PC-3 (cell line): Measurements from ENCODE around the gene R3HDM2. TPM values are rescaled to one million over a fixed set of nuclear protein-coding genes. Genes with fewer than 3 reads are reported as not detected.

ENCODE experiments used
- ATAC-seq: fragments of 200-7000 bp; cut with Tn5 transposase; 2 replicates; pipeline ENCODE4 v1.9.1; 2020; ENCODE audit warnings: mild to moderate bottlenecking, moderate library complexity
- BruUV-seq: library from RNA; stranded (reverse); fragments of 400-500 nt; replicated peaks from 2 replicates; lab custom pipeline; 2021; lab: Mats Ljungman, UMichigan
- CTCF ChIA-PET: fragments of 300-600 bp; sonication (Branson Sonifier 250); formaldehyde crosslinking; loops from one replicate; lab custom pipeline; 2022; ENCODE audit warnings: antibody characterized with exemption; lab: Charles Lee
- POLR2A ChIA-PET: fragments of 300-600 bp; sonication (Branson Sonifier 250); formaldehyde crosslinking; loops from one replicate; lab custom pipeline; 2022; ENCODE audit warnings: antibody characterized with exemption; ENCODE audit not compliant: unreplicated experiment; lab: Charles Lee
- DNase-seq: peaks from one replicate; pipeline ENCODE4 v3.0.0-alpha.2; 2015
- H2AFZ ChIP-seq: fragments of 300-600 bp; sonication (generic); 2 replicates; pipeline ENCODE4 v1.6.0; 2016; ENCODE audit warnings: antibody characterized with exemption, low read length
- H3F3A ChIP-seq: fragments of 300-600 bp; sonication (generic); one replicate; pipeline ENCODE4 v1.6.0; 2017; ENCODE audit warnings: antibody characterized with exemption, low read length, control low read depth, mild to moderate bottlenecking; ENCODE audit not compliant: unreplicated experiment
- H3K27ac ChIP-seq: fragments of 300-600 bp; sonication (generic); 2 replicates; pipeline ENCODE4 v1.5.1; 2016; ENCODE audit warnings: mild to moderate bottlenecking, low read length
- H3K27me3 ChIP-seq: fragments of 300-600 bp; sonication (generic); 2 replicates; pipeline ENCODE4 v1.6.1; 2016; ENCODE audit warnings: low read length, mixed read lengths
- H3K36me3 ChIP-seq: fragments of 300-600 bp; sonication (generic); 2 replicates; pipeline ENCODE4 v1.6.1; 2016; ENCODE audit warnings: low read depth, mixed run types, low read length, mixed read lengths
- H3K4me1 ChIP-seq: fragments of 300-600 bp; sonication (generic); 2 replicates; pipeline ENCODE4 v1.5.1; 2016; ENCODE audit warnings: low read length; ENCODE audit not compliant: insufficient read depth
- H3K4me2 ChIP-seq: fragments of 300-600 bp; sonication (generic); 2 replicates; pipeline ENCODE4 v1.6.0; 2016; ENCODE audit warnings: low read length
- H3K4me3 ChIP-seq: fragments of 300-600 bp; sonication (generic); 2 replicates; pipeline ENCODE4 v1.5.1; 2016; ENCODE audit warnings: mild to moderate bottlenecking, low read length, mixed read lengths
- H3K79me2 ChIP-seq: fragments of 300-600 bp; sonication (generic); 2 replicates; pipeline ENCODE4 v1.6.1; 2017; ENCODE audit warnings: low read length, mixed read lengths
- H3K9ac ChIP-seq: fragments of 300-600 bp; sonication (generic); 2 replicates; pipeline ENCODE4 v1.6.0; 2016; ENCODE audit warnings: mild to moderate bottlenecking, low read length
- H3K9me2 ChIP-seq: fragments of 300-600 bp; sonication (generic); replicated peaks from 2 replicates; pipeline ENCODE4 v1.6.1; 2016; ENCODE audit warnings: mixed run types, low read length, mixed read lengths
- H3K9me3 ChIP-seq: fragments of 300-600 bp; sonication (generic); 2 replicates; pipeline ENCODE4 v1.6.1; 2016; ENCODE audit warnings: low read length, mixed read lengths
- H4K20me1 ChIP-seq: fragments of 300-600 bp; sonication (generic); 2 replicates; pipeline ENCODE4 v1.6.1; 2016; ENCODE audit warnings: low read length, mixed read lengths
- CTCF ChIP-seq: fragments of 300-600 bp; sonication (generic); conservative IDR thresholded peaks from 2 replicates; pipeline ENCODE4 v1.5.1; 2017; ENCODE audit warnings: antibody characterized with exemption, low read depth, mild to moderate bottlenecking, low read length
- EZH2 ChIP-seq: fragments of 300-600 bp; sonication (generic); IDR thresholded peaks from one replicate; pipeline ENCODE4 v1.6.1; 2017; ENCODE audit warnings: antibody characterized with exemption, mild to moderate bottlenecking, low read length; ENCODE audit not compliant: unreplicated experiment
- EZH2phosphoT487 ChIP-seq: fragments of 300-600 bp; sonication (generic); IDR thresholded peaks from 2 replicates; pipeline ENCODE4 v1.6.1; 2018; ENCODE audit warnings: mild to moderate bottlenecking, antibody characterized with exemption, low read length, borderline replicate concordance
- intact Hi-C: fragments of 100-400 bp; cut with micrococcal nuclease; formaldehyde crosslinking; loops from 2 replicates; pipeline ENCODE4 v1.9.0; 2023
- total RNA-seq: library from RNA; depleted of rRNA; stranded (reverse); fragments of >200 nt; gene quantifications from 2 replicates; pipeline ENCODE4 v1.2.3, GENCODE V29; 2014

R3HDM2 gene
- total RNA-seq, 1 experiment from 2014 or later: 14.0 TPM

DNA sequence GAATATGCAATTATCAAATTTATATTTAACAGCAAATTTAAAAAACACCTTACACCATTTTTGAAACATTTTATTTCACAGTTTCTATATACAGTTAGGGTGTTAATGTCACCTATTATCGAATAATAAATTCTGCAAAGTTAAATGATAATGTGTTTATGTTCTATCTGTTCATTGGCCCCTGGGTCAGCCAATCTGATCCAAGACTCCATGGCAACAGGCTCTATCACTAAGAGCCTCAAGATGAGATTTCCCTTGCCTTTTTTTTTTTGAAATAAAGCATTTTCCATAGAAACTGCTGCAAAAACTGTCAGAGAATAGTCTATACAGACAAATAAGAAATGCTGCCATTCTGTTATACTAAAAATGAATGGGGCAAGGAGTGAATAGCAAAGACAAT lies 96.6 kb downstream of the R3HDM2 start:
- ChIA-PET POLR2A (no interaction called here), CTCF (no interaction called here)
- intact Hi-C loops: no loop called here
- Histone ChIP-seq H3K9me3 (no peaks in the 10 kb centered on the region), H4K20me1 (no peaks in the 10 kb centered on the region), H3K27me3 (no peaks in the 10 kb centered on the region), H3K9me2 (no peaks in the 10 kb centered on the region), H2AFZ (no peak overlapping the region), H3F3A (no peaks in the 10 kb centered on the region), H3K4me3 (no peak overlapping the region), H3K36me3 (0 out of 2 replicates have a peak, but pooled peaks cover 8% of the 10 kb centered on the region), H3K4me2 (no peak overlapping the region), H3K9ac (no peak overlapping the region), H3K79me2 (no peaks in the 10 kb centered on the region), H3K4me1 (peaks cover 11% of the 10 kb centered on the region), H3K27ac (no peak overlapping the region)
- ATAC-seq (no peak), DNase-seq (no peak)
- TF ChIP-seq EZH2 (no peak), CTCF (no peak), EZH2phosphoT487 (no peak)
- no TSS peak for BruUV-seq

DNA sequence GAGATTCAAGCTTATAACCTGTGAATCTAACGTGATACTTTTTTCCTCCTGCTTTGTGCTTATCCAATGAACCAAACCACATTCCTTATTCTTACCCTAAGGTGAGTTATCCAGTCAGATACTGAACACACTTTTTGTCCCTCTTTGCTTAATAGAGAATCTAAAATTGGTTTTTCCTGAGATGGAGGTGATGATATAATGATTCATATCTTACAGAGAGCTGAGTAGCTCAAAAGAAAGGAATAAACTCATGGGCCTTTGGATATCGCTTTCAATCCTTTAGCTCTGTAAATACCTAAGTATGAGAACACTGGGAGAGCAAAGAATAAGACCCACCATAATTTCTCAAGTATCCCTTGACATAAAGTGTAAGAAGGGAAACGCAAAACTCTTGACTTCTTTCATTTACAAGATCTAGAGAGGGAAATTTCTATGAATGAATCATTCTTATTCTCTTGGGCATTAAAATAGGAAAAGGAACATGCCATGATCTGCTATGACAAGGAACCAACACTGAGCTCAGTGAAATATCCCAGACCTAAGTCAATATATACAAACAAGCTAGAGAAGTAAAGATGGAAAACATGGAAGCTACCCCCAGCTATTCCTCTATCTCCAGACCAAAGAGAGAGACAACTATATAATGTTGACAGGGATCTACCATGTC lies 98.1 kb downstream of the R3HDM2 start:
- Histone ChIP-seq H2AFZ (no peak overlapping the region), H3K27ac (peak overlapping the region; percentile 31), H3K27me3 (no peaks in the 10 kb centered on the region), H3K9ac (no peak overlapping the region), H3K36me3 (0 out of 2 replicates have a peak, but pooled peaks cover 9% of the 10 kb centered on the region), H3K9me2 (no peaks in the 10 kb centered on the region), H3K4me1 (peaks cover 11% of the 10 kb centered on the region), H3K4me3 (no peak overlapping the region), H3F3A (no peaks in the 10 kb centered on the region), H3K9me3 (no peaks in the 10 kb centered on the region), H3K79me2 (no peaks in the 10 kb centered on the region), H4K20me1 (no peaks in the 10 kb centered on the region), H3K4me2 (peak overlapping the region; percentile 4)
- TF ChIP-seq CTCF: no peak
- no peak for TF ChIP-seq EZH2
- no peak for TF ChIP-seq EZH2phosphoT487
- DNase-seq (peak; percentile 67), ATAC-seq (peak; percentile 81)
- BruUV-seq: no TSS peak
- CTCF ChIA-PET: interaction anchor here (0.6 to 1.3 kb wide), 2 partner anchors 14 to 120 kb away, joined by 3 to 4 read pairs; no protein-coding TSS in a partner anchor
- POLR2A ChIA-PET: interaction anchor here (0.6 kb wide), 2 partner anchors 8 to 186 kb away, joined by 4 to 5 read pairs; no protein-coding TSS in a partner anchor
- intact Hi-C loops: no loop called here

- no TSS peak for BruUV-seq
- POLR2A ChIA-PET: no interaction called here
- Histone ChIP-seq H3K9ac (no peak overlapping the region), H3K79me2 (no peaks in the 10 kb centered on the region), H3K4me1 (peaks cover 11% of the 10 kb centered on the region), H3K27me3 (no peaks in the 10 kb centered on the region), H3K4me2 (no peak overlapping the region), H3K27ac (no peak overlapping the region), H3K9me2 (no peaks in the 10 kb centered on the region), H3K9me3 (no peaks in the 10 kb centered on the region), H2AFZ (no peak overlapping the region), H3K4me3 (no peak overlapping the region), H3K36me3 (0 out of 2 replicates have a peak, but pooled peaks cover 9% of the 10 kb centered on the region), H3F3A (no peaks in the 10 kb centered on the region), H4K20me1 (no peaks in the 10 kb centered on the region)
- TF ChIP-seq CTCF (no peak), EZH2 (no peak), EZH2phosphoT487 (no peak)
- no peak for ATAC-seq
- intact Hi-C loops: no loop called here
- CTCF ChIA-PET: no interaction called here
- no peak for DNase-seq
Measured at GRCh38 chr12:57330992-57331391, 99.9 kb downstream of the R3HDM2 start.
